H9 (cell line): Measurements from ENCODE around the gene NARF. TPM values are rescaled to one million over a fixed set of nuclear protein-coding genes. Genes with fewer than 3 reads are reported as not detected.

Source experiments
- DNase-seq: peaks from one replicate; pipeline ENCODE4 v3.0.0-alpha.2; 2017
- H2AFZ ChIP-seq: one replicate; pipeline ENCODE4 v1.6.1; 2013; ENCODE audit warnings: mild to moderate bottlenecking, low read length, control low read depth, moderate library complexity
- H2AK5ac ChIP-seq: 2 replicates; pipeline ENCODE4 v1.6.1; 2013; ENCODE audit warnings: low read length, control low read depth, mixed read lengths; ENCODE audit not compliant: insufficient read length
- H2BK120ac ChIP-seq: one replicate; pipeline ENCODE4 v1.6.1; 2013; ENCODE audit warnings: low read depth, mild to moderate bottlenecking, low read length, control low read depth, inconsistent platforms; ENCODE audit not compliant: poor library complexity, severe bottlenecking
- H2BK12ac ChIP-seq: 2 replicates; pipeline ENCODE4 v1.6.1; 2013; ENCODE audit warnings: low read length, control low read depth, mixed read lengths, low read depth; ENCODE audit not compliant: insufficient read length
- H2BK15ac ChIP-seq: 2 replicates; pipeline ENCODE4 v1.6.1; 2013; ENCODE audit warnings: low read depth, low read length, control low read depth
- H2BK20ac ChIP-seq: one replicate; pipeline ENCODE4 v1.6.1; 2013; ENCODE audit warnings: low read depth, mild to moderate bottlenecking, low read length, control low read depth, inconsistent platforms; ENCODE audit not compliant: poor library complexity, severe bottlenecking
- H2BK5ac ChIP-seq: 2 replicates; pipeline ENCODE4 v1.6.1; 2013; ENCODE audit warnings: low read length, control low read depth, mixed read lengths; ENCODE audit not compliant: insufficient read length
- H3K14ac ChIP-seq: 2 replicates; pipeline ENCODE4 v1.6.1; 2013; ENCODE audit warnings: low read length, control low read depth; ENCODE audit not compliant: insufficient read depth
- H3K18ac ChIP-seq: 2 replicates; pipeline ENCODE4 v1.6.1; 2013; ENCODE audit warnings: low read depth, mild to moderate bottlenecking, mixed read lengths, low read length, control low read depth; ENCODE audit not compliant: insufficient read length
- H3K23ac ChIP-seq: 2 replicates; pipeline ENCODE4 v1.6.1; 2013; ENCODE audit warnings: low read length, control low read depth, mixed read lengths, low read depth; ENCODE audit not compliant: insufficient read length
- H3K23me2 ChIP-seq: 2 replicates; pipeline ENCODE4 v1.6.1; 2013; ENCODE audit warnings: low read depth, mild to moderate bottlenecking, mixed read lengths, low read length, control low read depth; ENCODE audit not compliant: insufficient read length, poor library complexity, severe bottlenecking
- H3K27ac ChIP-seq: 2 replicates; pipeline ENCODE4 v1.5.1; 2013; ENCODE audit warnings: low read length, control low read depth, mixed read lengths, low read depth; ENCODE audit not compliant: insufficient read length
- H3K27me3 ChIP-seq: 2 replicates; pipeline ENCODE4 v1.6.1; 2013; ENCODE audit warnings: low read length, control low read depth, inconsistent platforms; ENCODE audit not compliant: insufficient read depth
- H3K4ac ChIP-seq: 2 replicates; pipeline ENCODE4 v1.6.1; 2013; ENCODE audit warnings: low read depth, mild to moderate bottlenecking, control low read depth, inconsistent platforms, low read length, moderate library complexity
- H3K4me1 ChIP-seq: 2 replicates; pipeline ENCODE4 v1.6.1; 2013; ENCODE audit warnings: low read length, control low read depth, inconsistent platforms; ENCODE audit not compliant: insufficient read depth
- H3K4me2 ChIP-seq: 2 replicates; pipeline ENCODE4 v1.6.1; 2013; ENCODE audit warnings: low read length, control low read depth, mixed read lengths; ENCODE audit not compliant: insufficient read length, insufficient read depth
- H3K56ac ChIP-seq: 2 replicates; pipeline ENCODE4 v1.6.1; 2013; ENCODE audit warnings: low read depth, mild to moderate bottlenecking, mixed read lengths, low read length, control low read depth; ENCODE audit not compliant: insufficient read length
- H3K79me1 ChIP-seq: 2 replicates; pipeline ENCODE4 v1.6.1; 2013; ENCODE audit warnings: low read depth, mild to moderate bottlenecking, moderate library complexity, low read length, control low read depth, inconsistent platforms; ENCODE audit not compliant: insufficient read depth, poor library complexity, severe bottlenecking
- H3K79me2 ChIP-seq: 2 replicates; pipeline ENCODE4 v1.6.1; 2013; ENCODE audit warnings: low read length, control low read depth, inconsistent platforms; ENCODE audit not compliant: insufficient read depth
- H3K9ac ChIP-seq: 2 replicates; pipeline ENCODE4 v1.6.1; 2013; ENCODE audit warnings: low read length, control low read depth, mixed read lengths; ENCODE audit not compliant: insufficient read length; ENCODE audit errors: extremely low read depth
- H3K9me3 ChIP-seq: one replicate; pipeline ENCODE4 v1.6.1; 2013; ENCODE audit warnings: low read depth, low read length, inconsistent platforms; ENCODE audit not compliant: control insufficient read depth
- H3T11ph ChIP-seq: one replicate; pipeline ENCODE4 v1.6.1; 2013; ENCODE audit warnings: mild to moderate bottlenecking, low read length, control low read depth, inconsistent platforms
- H4K20me1 ChIP-seq: one replicate; pipeline ENCODE4 v1.6.1; 2013; ENCODE audit not compliant: control insufficient read depth, insufficient read length, insufficient read depth
- H4K5ac ChIP-seq: 2 replicates; pipeline ENCODE4 v1.6.1; 2013; ENCODE audit warnings: low read depth, mild to moderate bottlenecking, mixed read lengths, low read length, control low read depth; ENCODE audit not compliant: insufficient read length
- H4K8ac ChIP-seq: replicated peaks from 2 replicates; pipeline ENCODE4 v1.6.1; 2013; ENCODE audit warnings: low read length, control low read depth, mixed read lengths, low read depth; ENCODE audit not compliant: insufficient read length
- H4K91ac ChIP-seq: 2 replicates; pipeline ENCODE4 v1.6.1; 2013; ENCODE audit warnings: low read depth, mild to moderate bottlenecking, moderate library complexity, mixed read lengths, low read length, control low read depth; ENCODE audit not compliant: insufficient read length
- H3K27ac Mint-ChIP-seq, 3 experiments: 2 replicates in 2 of 3; 3 replicates in 1 of 3; pipeline ENCODE4 v1.8.0; 2020 to 2021; ENCODE audit warnings: mixed read lengths in 3 of 3, mild to moderate bottlenecking in 1 of 3, moderate library complexity in 1 of 3
- H3K27me3 Mint-ChIP-seq: 2 replicates; pipeline ENCODE4 v1.8.0; 2021; ENCODE audit warnings: low read depth, mild to moderate bottlenecking, moderate library complexity, mixed read lengths
- H3K36me3 Mint-ChIP-seq, 3 experiments: 2 replicates in 2 of 3; 3 replicates in 1 of 3; pipeline ENCODE4 v1.8.0; 2020 to 2021; ENCODE audit warnings: low read depth in 3 of 3, mixed read lengths in 3 of 3; ENCODE audit not compliant: insufficient read depth in 1 of 3
- H3K4me1 Mint-ChIP-seq, 2 experiments: 2 replicates each; pipeline ENCODE4 v1.8.0; 2020; ENCODE audit warnings: mixed read lengths in 2 of 2
- H3K4me3 Mint-ChIP-seq, 2 experiments: 2 replicates in 1 of 2; 3 replicates in 1 of 2; pipeline ENCODE4 v1.8.0; 2020 to 2021; ENCODE audit warnings: mild to moderate bottlenecking in 2 of 2, mixed read lengths in 2 of 2, moderate library complexity in 1 of 2
- H3K9me3 Mint-ChIP-seq, 2 experiments: 2 replicates in 1 of 2; 3 replicates in 1 of 2; pipeline ENCODE4 v1.8.0; 2020; ENCODE audit warnings: mild to moderate bottlenecking in 2 of 2, mixed read lengths in 2 of 2, moderate library complexity in 1 of 2
- WGBS: extraction: QIAGEN DNeasy Blood & Tissue Kit; methylation state at CpG from one replicate; pipeline ENCODE4 v1.1.7; 2013; ENCODE audit warnings: missing lambda C conversion rate, low lambda C conversion rate, mixed read lengths; ENCODE audit not compliant: insufficient read length; ENCODE audit errors: extremely low coverage; 5-methylcytosine and 5-hydroxymethylcytosine counted together
- total RNA-seq: library from RNA; stranded (reverse); gene quantifications from 2 replicates; pipeline ENCODE4 v1.2.1, GENCODE V29; 2021
- TF ChIP-seq, protein P1 (sequence below): fragments of 200-600 bp; sonication (generic); conservative IDR thresholded peaks from 3 replicates; pipeline ENCODE4 v1.8.0; 2021; ENCODE audit warnings: antibody characterized with exemption, mild to moderate bottlenecking

The NARF gene
- total RNA-seq, 1 experiment from 2014 or later: 124 TPM

DNA sequence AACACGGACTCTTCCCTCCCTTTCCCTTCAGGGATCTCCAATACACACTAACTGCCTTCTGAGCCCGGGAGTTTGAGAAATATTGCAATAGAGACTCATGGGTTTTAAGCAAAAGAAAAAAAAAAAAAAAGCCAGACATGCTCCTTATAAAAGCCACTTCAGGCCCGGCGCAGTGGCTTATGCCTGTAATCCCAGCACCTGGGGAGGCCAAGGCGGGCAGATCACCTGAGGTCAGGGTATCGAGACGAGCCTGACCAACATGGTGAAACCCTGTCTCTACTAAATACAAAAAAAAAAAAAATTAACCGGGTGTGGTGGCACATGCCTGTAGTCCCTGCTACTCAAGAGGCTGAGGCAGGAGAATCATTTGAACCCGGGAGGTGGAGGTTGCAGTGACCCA lies 42.8 kb upstream of the NARF start:
- Histone ChIP-seq H3K4me2 (no peak overlapping the region), H2BK5ac (no peak overlapping the region), H2BK15ac (no peak overlapping the region), H3K23me2 (peaks cover 3% of the 10 kb centered on the region), H3K4me1 (no peaks in the 10 kb centered on the region), H2BK12ac (no peak overlapping the region), H3K18ac (no peak overlapping the region), H4K5ac (no peak overlapping the region), H4K91ac (no peak overlapping the region), H2BK20ac (no peak overlapping the region), H4K8ac (no peak overlapping the region), H2BK120ac (no peak overlapping the region), H3K9ac (no peak overlapping the region), H3K27ac (no peak overlapping the region), H3K79me2 (no peaks in the 10 kb centered on the region), H3K27me3 (no peaks in the 10 kb centered on the region), H2AK5ac (no peak overlapping the region), H3T11ph (no peak overlapping the region), H3K56ac (no peak overlapping the region), H4K20me1 (no peaks in the 10 kb centered on the region), H3K4ac (no peak overlapping the region), H3K23ac (no peak overlapping the region), H3K79me1 (no peaks in the 10 kb centered on the region), H2AFZ (no peak overlapping the region), H3K14ac (no peak overlapping the region), H3K9me3 (no peaks in the 10 kb centered on the region)
- no peak overlapping the region for H3K27ac Mint-ChIP-seq
- H3K9me3 Mint-ChIP-seq: no peaks in the 10 kb centered on the region; a peak in 2 of 5 replicates
- peaks cover 14 to 23% of the 10 kb centered on the region in 2 experiments for H3K4me1 Mint-ChIP-seq
- H3K36me3 Mint-ChIP-seq: peaks cover 11 to 20% (median 14%) of the 10 kb centered on the region in 3 experiments; a peak in 6 of 7 replicates
- no peak for DNase-seq
- H3K4me3 Mint-ChIP-seq: no peak overlapping the region
- peaks cover 3% of the 10 kb centered on the region for H3K27me3 Mint-ChIP-seq
- TF ChIP-seq, protein P1, sequence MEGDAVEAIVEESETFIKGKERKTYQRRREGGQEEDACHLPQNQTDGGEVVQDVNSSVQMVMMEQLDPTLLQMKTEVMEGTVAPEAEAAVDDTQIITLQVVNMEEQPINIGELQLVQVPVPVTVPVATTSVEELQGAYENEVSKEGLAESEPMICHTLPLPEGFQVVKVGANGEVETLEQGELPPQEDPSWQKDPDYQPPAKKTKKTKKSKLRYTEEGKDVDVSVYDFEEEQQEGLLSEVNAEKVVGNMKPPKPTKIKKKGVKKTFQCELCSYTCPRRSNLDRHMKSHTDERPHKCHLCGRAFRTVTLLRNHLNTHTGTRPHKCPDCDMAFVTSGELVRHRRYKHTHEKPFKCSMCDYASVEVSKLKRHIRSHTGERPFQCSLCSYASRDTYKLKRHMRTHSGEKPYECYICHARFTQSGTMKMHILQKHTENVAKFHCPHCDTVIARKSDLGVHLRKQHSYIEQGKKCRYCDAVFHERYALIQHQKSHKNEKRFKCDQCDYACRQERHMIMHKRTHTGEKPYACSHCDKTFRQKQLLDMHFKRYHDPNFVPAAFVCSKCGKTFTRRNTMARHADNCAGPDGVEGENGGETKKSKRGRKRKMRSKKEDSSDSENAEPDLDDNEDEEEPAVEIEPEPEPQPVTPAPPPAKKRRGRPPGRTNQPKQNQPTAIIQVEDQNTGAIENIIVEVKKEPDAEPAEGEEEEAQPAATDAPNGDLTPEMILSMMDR: no peak
- WGBS: no CpG with 5 or more reads among the region's 9 CpGs
